WTC11 (cell line): ENCODE results near the gene TNKS2. TPM values are rescaled to one million over a fixed set of nuclear protein-coding genes. Genes with fewer than 3 reads are reported as not detected.
A peak's percentile ranks its signal among the peaks of the same experiment; 100 is the strongest.

Experiments
- ATAC-seq: fragments of 200-7000 bp; cut with Tn5 transposase; 2 replicates; pipeline ENCODE4 v1.10.0; 2021; ENCODE audit warnings: mild to moderate bottlenecking, moderate library complexity
- CTCF ChIA-PET: fragments of 300-600 bp; sonication (Branson Sonifier 250); formaldehyde crosslinking; loops from one replicate; lab custom pipeline; 2021; ENCODE audit warnings: antibody characterized with exemption; lab: Charles Lee
- POLR2A ChIA-PET: fragments of 350-600 bp; sonication (Branson Sonifier 250); formaldehyde crosslinking; loops from one replicate; lab custom pipeline; 2021; ENCODE audit warnings: antibody characterized with exemption; lab: Charles Lee
- DNase-seq: peaks from one replicate; pipeline ENCODE4 v3.0.0; 2021; ENCODE audit warnings: low spot score
- H3K27ac Mint-ChIP-seq: 2 replicates; pipeline ENCODE4 v1.8.0; 2021; ENCODE audit warnings: mixed read lengths
- H3K27me3 Mint-ChIP-seq: 2 replicates; pipeline ENCODE4 v1.8.0; 2021; ENCODE audit warnings: low read depth, mild to moderate bottlenecking, moderate library complexity, mixed read lengths
- H3K36me3 Mint-ChIP-seq: 2 replicates; pipeline ENCODE4 v1.8.0; 2021; ENCODE audit warnings: mixed read lengths
- H3K4me1 Mint-ChIP-seq: 2 replicates; pipeline ENCODE4 v1.8.0; 2022; ENCODE audit warnings: mixed read lengths
- H3K4me3 Mint-ChIP-seq: 2 replicates; pipeline ENCODE4 v1.8.0; 2021; ENCODE audit warnings: mild to moderate bottlenecking, moderate library complexity, mixed read lengths
- H3K9me3 Mint-ChIP-seq: 2 replicates; pipeline ENCODE4 v1.8.0; 2021; ENCODE audit warnings: mixed read lengths
- ARID4B ChIP-seq: sonication (generic); formaldehyde crosslinking; IDR thresholded peaks from 2 replicates; pipeline ENCODE4 v1.8.0; 2023; ENCODE audit warnings: missing genetic modification reagents, mild to moderate bottlenecking, borderline replicate concordance
- ATF1 ChIP-seq: sonication (generic); formaldehyde crosslinking; IDR thresholded peaks from 2 replicates; pipeline ENCODE4 v1.8.1; 2023; ENCODE audit warnings: mild to moderate bottlenecking, moderate library complexity, missing genetic modification reagents
- ATF3 ChIP-seq: sonication (generic); formaldehyde crosslinking; conservative IDR thresholded peaks from 2 replicates; pipeline ENCODE4 v1.8.1; 2022; ENCODE audit warnings: mild to moderate bottlenecking, missing genetic modification reagents
- E2F1 ChIP-seq: sonication (generic); formaldehyde crosslinking; IDR thresholded peaks from 2 replicates; pipeline ENCODE4 v1.8.0; 2022; ENCODE audit warnings: mild to moderate bottlenecking, missing genetic modification reagents
- ESRRA ChIP-seq: sonication (generic); formaldehyde crosslinking; IDR thresholded peaks from 2 replicates; pipeline ENCODE4 v1.8.1; 2022; ENCODE audit warnings: mild to moderate bottlenecking, missing genetic modification reagents, borderline replicate concordance
- HMGA2 ChIP-seq: fragments of 250-450 bp; sonication (Bioruptor Pico); IDR thresholded peaks from 2 replicates; pipeline ENCODE4 v1.4.0; 2021; ENCODE audit warnings: mild to moderate bottlenecking, moderate library complexity
- IRF1 ChIP-seq: sonication (generic); formaldehyde crosslinking; IDR thresholded peaks from 2 replicates; pipeline ENCODE4 v1.8.0; 2023; ENCODE audit warnings: missing genetic modification reagents
- JAZF1 ChIP-seq: fragments of 250-450 bp; sonication (Bioruptor Pico); IDR thresholded peaks from 2 replicates; pipeline ENCODE4 v1.9.0; 2021; ENCODE audit warnings: moderate library complexity, mild to moderate bottlenecking, inconsistent platforms
- NFATC4 ChIP-seq: fragments of 250-450 bp; sonication (Bioruptor Pico); IDR thresholded peaks from 2 replicates; pipeline ENCODE4 v1.9.0; 2021; ENCODE audit warnings: mild to moderate bottlenecking
- NFE2L1 ChIP-seq: sonication (generic); formaldehyde crosslinking; IDR thresholded peaks from 2 replicates; pipeline ENCODE4 v1.8.1; 2023; ENCODE audit warnings: missing genetic modification reagents
- PRRX2 ChIP-seq: fragments of 250-450 bp; sonication (Bioruptor Pico); IDR thresholded peaks from 2 replicates; pipeline ENCODE4 v1.8.0; 2021; ENCODE audit warnings: mild to moderate bottlenecking
- RORB ChIP-seq: fragments of 250-450 bp; sonication (Bioruptor Pico); IDR thresholded peaks from 2 replicates; pipeline ENCODE4 v1.9.0; 2021; ENCODE audit warnings: mild to moderate bottlenecking
- SMAD3 ChIP-seq: sonication (generic); formaldehyde crosslinking; IDR thresholded peaks from 2 replicates; pipeline ENCODE4 v1.8.0; 2022; ENCODE audit warnings: missing genetic modification reagents, mild to moderate bottlenecking, borderline replicate concordance
- SP1 ChIP-seq: sonication (generic); formaldehyde crosslinking; conservative IDR thresholded peaks from 2 replicates; pipeline ENCODE4 v1.8.1; 2022; ENCODE audit warnings: missing genetic modification reagents
- USF2 ChIP-seq: sonication (generic); formaldehyde crosslinking; IDR thresholded peaks from 2 replicates; pipeline ENCODE4 v1.8.1; 2023; ENCODE audit warnings: mild to moderate bottlenecking, missing genetic modification reagents, moderate library complexity
- ZMAT4 ChIP-seq: fragments of 250-450 bp; sonication (Bioruptor Pico); IDR thresholded peaks from 2 replicates; pipeline ENCODE4 v1.9.0; 2021; ENCODE audit warnings: mild to moderate bottlenecking
- ZNF263 ChIP-seq: sonication (generic); formaldehyde crosslinking; IDR thresholded peaks from 2 replicates; pipeline ENCODE4 v1.8.1; 2022; ENCODE audit warnings: low read depth, mild to moderate bottlenecking, moderate library complexity, missing genetic modification reagents
- ZNF416 ChIP-seq: fragments of 250-450 bp; sonication (Bioruptor Pico); IDR thresholded peaks from 2 replicates; pipeline ENCODE4 v1.9.0; 2021; ENCODE audit warnings: mild to moderate bottlenecking, inconsistent platforms
- ZNF423 ChIP-seq: fragments of 250-450 bp; sonication (Bioruptor Pico); IDR thresholded peaks from 2 replicates; pipeline ENCODE4 v2.1.2; 2022; ENCODE audit warnings: mild to moderate bottlenecking, moderate library complexity
- ZNF512 ChIP-seq: sonication (generic); formaldehyde crosslinking; IDR thresholded peaks from 2 replicates; pipeline ENCODE4 v1.8.1; 2022; ENCODE audit warnings: missing genetic modification reagents, borderline replicate concordance
- ZSCAN18 ChIP-seq: fragments of 250-450 bp; sonication (Bioruptor Pico); IDR thresholded peaks from 2 replicates; pipeline ENCODE4 v2.1.2; 2022; ENCODE audit warnings: mild to moderate bottlenecking, moderate library complexity
- total RNA-seq: library from RNA; stranded (reverse); gene quantifications from 3 replicates; pipeline ENCODE4 v1.2.3, GENCODE V29; 2021

TNKS2 gene
- total RNA-seq, 1 experiment from 2014 or later: 53.5 TPM

GRCh38 chr10:91885362-91886079, 87.3 kb downstream of the TNKS2 start (continued):
- TF ChIP-seq PRRX2: no peak
- no peak for TF ChIP-seq ATF1
- TF ChIP-seq ARID4B: no peak
- TF ChIP-seq SP1 (CRISPR knock-in tag): no peak

- CTCF ChIA-PET: interaction anchor here (0.6 to 2.5 kb wide), 5 partner anchors 17 to 41 kb away, joined by 3 to 12 read pairs (median 5); no protein-coding TSS in a partner anchor
- POLR2A ChIA-PET: interaction anchor here (1.0 to 1.9 kb wide), 8 partner anchors 14 to 90 kb away, joined by 3 to 18 read pairs (median 5); partner anchors contain the start of genes BTAF1, FGFBP3 and TNKS2
- ATAC-seq (no peak), DNase-seq (no peak)
- TF ChIP-seq NFATC4: no peak
- TF ChIP-seq RORB: no peak
- no peak; the same call in 1 of the 2 replicates for TF ChIP-seq NFE2L1 (CRISPR knock-in tag)
- TF ChIP-seq ESRRA (CRISPR knock-in tag): no peak
- no peak for TF ChIP-seq ZMAT4 (CRISPR knock-in tag)
- Mint-ChIP-seq H3K36me3 (no peaks in the 10 kb centered on the region), H3K27ac (peak overlapping the region; percentile 99), H3K9me3 (no peaks in the 10 kb centered on the region), H3K4me3 (peak overlapping the region; percentile 66), H3K4me1 (peaks cover 61% of the 10 kb centered on the region), H3K27me3 (no peaks in the 10 kb centered on the region)
Observed at GRCh38 chr10:91886954-91887271, 88.7 kb downstream of the TNKS2 start.

- CTCF ChIA-PET: interaction anchor here (0.6 to 2.5 kb wide), 5 partner anchors 16 to 41 kb away, joined by 3 to 12 read pairs (median 5); no protein-coding TSS in a partner anchor
- ATAC-seq (peak; percentile 92), DNase-seq (peak; percentile 92)
- H3K36me3 Mint-ChIP-seq: no peaks in the 10 kb centered on the region
- peak overlapping the region; percentile 99 for H3K27ac Mint-ChIP-seq
- H3K27me3 Mint-ChIP-seq: no peaks in the 10 kb centered on the region
- peak overlapping the region; percentile 66 for H3K4me3 Mint-ChIP-seq
- POLR2A ChIA-PET: interaction anchor here (1.0 to 1.9 kb wide), 8 partner anchors 13 to 91 kb away, joined by 3 to 18 read pairs (median 5); partner anchors contain the start of genes BTAF1, FGFBP3 and TNKS2
- no peaks in the 10 kb centered on the region for H3K9me3 Mint-ChIP-seq
- peaks cover 61% of the 10 kb centered on the region for H3K4me1 Mint-ChIP-seq
- no peak for TF ChIP-seq SMAD3 (CRISPR knock-in tag)
- no peak for TF ChIP-seq ZSCAN18 (CRISPR knock-in tag)
- TF ChIP-seq ZNF512 (CRISPR knock-in tag): no peak
- no peak for TF ChIP-seq ATF3
- peak; percentile 91 for TF ChIP-seq USF2
- no peak for TF ChIP-seq ZNF416 (CRISPR knock-in tag)
- TF ChIP-seq IRF1 (CRISPR knock-in tag): no peak
- TF ChIP-seq NFATC4: no peak
- no peak for TF ChIP-seq HMGA2 (CRISPR knock-in tag)
- no peak for TF ChIP-seq ZNF263 (CRISPR knock-in tag)
- peak; percentile 75 for TF ChIP-seq ZNF423
- TF ChIP-seq JAZF1 (CRISPR knock-in tag): no peak
- peak; percentile 53; the same call in 1 of the 2 replicates for TF ChIP-seq E2F1 (CRISPR knock-in tag)
Observed at GRCh38 chr10:91887272-91888076, 89.2 kb downstream of the TNKS2 start.
